GM21447 (cell line): ENCODE measurements around the gene PTPN23.
"Not testable (repeated sequence)": the region's sequence is repeated elsewhere in the genome, so short reads cannot be mapped to it uniquely, and the experiment has no call there.

Source experiments
- ATAC-seq: cut with Tn5 transposase; IDR thresholded peaks from one replicate; pipeline ENCODE4 v1.9.1; 2021; ENCODE audit not compliant: unreplicated experiment

The PTPN23 gene

GRCh38 chr3:47441796-47442551 is 61.2 kb downstream of the PTPN23 start:
- ATAC-seq = no peak

GRCh38 chr3:47443611-47443995 is 62.8 kb downstream of the PTPN23 start:
- ATAC-seq = no peak

DNA sequence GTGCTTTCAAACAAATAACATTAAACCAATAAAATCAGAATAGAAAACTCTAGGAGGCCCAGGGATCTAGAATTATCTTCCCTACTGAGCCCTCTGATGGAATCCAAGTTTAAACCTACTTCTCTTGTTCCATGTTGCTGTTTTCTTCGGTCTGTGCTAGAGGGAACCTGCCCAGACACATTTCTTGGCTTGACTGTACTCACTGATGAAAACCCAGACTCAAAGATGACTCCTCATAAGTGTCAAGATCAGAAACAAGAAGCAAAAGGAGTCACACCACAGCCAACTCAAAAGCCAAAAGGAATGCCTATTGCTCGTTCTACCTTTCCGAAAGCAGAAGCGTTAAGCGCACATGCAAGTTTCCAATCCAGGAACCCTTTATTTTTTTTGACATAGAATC is 63.3 kb downstream of the PTPN23 start:
- no peak for ATAC-seq

GRCh38 chr3:47452453-47453215 is 71.8 kb downstream of the PTPN23 start:
- no peak for ATAC-seq

DNA sequence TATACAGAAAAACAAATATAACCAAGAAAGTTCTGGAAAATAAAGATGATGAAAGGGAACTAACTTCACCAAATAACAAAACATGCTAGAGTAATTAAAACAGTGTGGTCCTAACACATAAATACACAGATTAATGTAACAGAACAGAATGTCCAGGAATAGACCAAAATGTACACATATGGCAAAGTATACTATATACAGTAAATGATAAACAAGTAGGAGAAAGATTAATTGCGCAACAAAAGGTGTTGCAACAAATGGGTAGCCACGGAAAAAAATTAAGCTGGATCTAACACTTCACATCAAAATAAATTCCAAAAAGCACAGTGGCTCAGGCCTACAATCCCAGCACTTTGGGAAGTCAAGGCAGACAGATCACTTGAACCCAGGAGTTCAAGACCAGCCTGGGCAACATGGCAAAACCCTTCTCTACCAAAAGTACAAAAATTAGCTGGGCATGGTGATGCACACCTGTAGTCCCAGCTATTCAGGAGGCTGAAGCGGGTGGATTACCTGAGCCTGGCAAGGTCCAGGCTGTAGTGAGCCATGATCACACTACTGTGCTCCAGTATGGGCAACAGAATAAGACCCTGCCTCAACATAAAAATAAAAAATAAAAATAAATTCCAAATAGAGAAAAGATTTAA is 75.1 kb downstream of the PTPN23 start:
- no peak for ATAC-seq

GRCh38 chr3:47456984-47457383 is 76.2 kb downstream of the PTPN23 start:
- no peak for ATAC-seq

- ATAC-seq = not testable (repeated sequence)
Measured at GRCh38 chr3:47459534-47460085, 78.8 kb downstream of the PTPN23 start.
